Stomach smooth muscle (tissue), 2 donors: ENCODE results near the gene TPM2.

Experiments used
- H3K27ac ChIP-seq: one replicate; pipeline ENCODE4 v1.7.0; 2013; ENCODE audit warnings: mild to moderate bottlenecking, low read length, inconsistent platforms
- H3K27me3 ChIP-seq, 2 donors: one replicate each; pipeline ENCODE4 v1.7.0; 2013; ENCODE audit warnings: low read length in 2 of 2; ENCODE audit not compliant: insufficient read depth in 2 of 2, control insufficient read depth in 1 of 2
- H3K36me3 ChIP-seq, 2 donors: one replicate each; pipeline ENCODE4 v1.7.0; 2013; ENCODE audit warnings: low read length in 2 of 2; ENCODE audit not compliant: control insufficient read depth in 2 of 2, insufficient read depth in 2 of 2
- H3K4me1 ChIP-seq: one replicate; pipeline ENCODE4 v1.7.0; 2013; ENCODE audit warnings: low read length; ENCODE audit not compliant: control insufficient read depth, insufficient read depth
- H3K4me3 ChIP-seq, 2 donors: one replicate each; pipeline ENCODE4 v1.7.0; 2013; ENCODE audit warnings: low read length in 2 of 2
- H3K9ac ChIP-seq, 2 donors: one replicate each; pipeline ENCODE4 v1.7.0; 2013; ENCODE audit warnings: low read length in 2 of 2, mild to moderate bottlenecking in 1 of 2
- H3K9me3 ChIP-seq, 2 donors: one replicate each; pipeline ENCODE4 v1.7.0; 2013; ENCODE audit warnings: low read length in 2 of 2; ENCODE audit not compliant: control insufficient read depth in 2 of 2
- donor health status: healthy.
- donor health status: Pancreatic carcinoma.

The TPM2 gene

GRCh38 chr9:35717132-35717870 lies 27.6 kb upstream of the TPM2 start:
- Histone ChIP-seq H3K27ac (peak overlapping the region; percentile 25), H3K36me3 (peaks cover 94 to 97% of the 10 kb centered on the region in 2 donors), H3K4me1 (no peaks in the 10 kb centered on the region), H3K4me3 (no peak overlapping the region), H3K9me3 (no peaks in the 10 kb centered on the region), H3K9ac (no peak overlapping the region), H3K27me3 (no peaks in the 10 kb centered on the region)

GRCh38 chr9:35716230-35716629 lies 26.5 kb upstream of the TPM2 start:
- Histone ChIP-seq H3K36me3 (peaks cover 94 to 97% of the 10 kb centered on the region in 2 donors), H3K27ac (peak overlapping the region; percentile 25), H3K4me3 (no peak overlapping the region), H3K9ac (peak overlapping the region in 1 of 2 donors; percentile 1), H3K27me3 (no peaks in the 10 kb centered on the region), H3K4me1 (no peaks in the 10 kb centered on the region), H3K9me3 (no peaks in the 10 kb centered on the region)

- Histone ChIP-seq H3K4me3 (no peak overlapping the region), H3K27ac (peak overlapping the region; percentile 70), H3K9ac (no peak overlapping the region), H3K4me1 (no peaks in the 10 kb centered on the region), H3K36me3 (peaks cover 90 to 93% of the 10 kb centered on the region in 2 donors), H3K27me3 (no peaks in the 10 kb centered on the region), H3K9me3 (no peaks in the 10 kb centered on the region)
These were observed 25.0 kb upstream of the TPM2 start for GRCh38 chr9:35714579-35715252.

GRCh38 chr9:35714123-35714522 lies 24.4 kb upstream of the TPM2 start:
- H3K9me3 ChIP-seq = no peaks in the 10 kb centered on the region
- no peaks in the 10 kb centered on the region for H3K27me3 ChIP-seq
- no peaks in the 10 kb centered on the region for H3K4me1 ChIP-seq
- H3K9ac ChIP-seq = no peak overlapping the region
- H3K27ac ChIP-seq = peak overlapping the region; percentile 41
- peaks cover 87% of the 10 kb centered on the region in 2 donors for H3K36me3 ChIP-seq
- H3K4me3 ChIP-seq = no peak overlapping the region

- peaks cover 84 to 85% of the 10 kb centered on the region in 2 donors for H3K36me3 ChIP-seq
- H3K27ac ChIP-seq = peak overlapping the region; percentile 49
- no peak overlapping the region for H3K9ac ChIP-seq
- H3K4me1 ChIP-seq = no peaks in the 10 kb centered on the region
- no peaks in the 10 kb centered on the region for H3K27me3 ChIP-seq
- H3K4me3 ChIP-seq = no peak overlapping the region
- H3K9me3 ChIP-seq = no peaks in the 10 kb centered on the region
These were observed 23.9 kb upstream of the TPM2 start for GRCh38 chr9:35713578-35713977.

GRCh38 chr9:35712762-35713400 lies 23.2 kb upstream of the TPM2 start:
- Histone ChIP-seq H3K4me1 (no peaks in the 10 kb centered on the region), H3K4me3 (no peak overlapping the region), H3K27me3 (no peaks in the 10 kb centered on the region), H3K9me3 (no peaks in the 10 kb centered on the region), H3K9ac (no peak overlapping the region), H3K36me3 (peaks cover 83 to 85% of the 10 kb centered on the region in 2 donors), H3K27ac (peak overlapping the region; percentile 49)

- no peaks in the 10 kb centered on the region for H3K9me3 ChIP-seq
- H3K27me3 ChIP-seq = no peaks in the 10 kb centered on the region
- no peak overlapping the region for H3K9ac ChIP-seq
- H3K4me1 ChIP-seq = no peaks in the 10 kb centered on the region
- H3K4me3 ChIP-seq = no peak overlapping the region
- H3K36me3 ChIP-seq = peaks cover 83 to 85% of the 10 kb centered on the region in 2 donors
- peak overlapping the region; percentile 49 for H3K27ac ChIP-seq
These were observed 22.0 kb upstream of the TPM2 start for GRCh38 chr9:35711501-35712428.

- Histone ChIP-seq H3K36me3 (peaks cover 83 to 85% of the 10 kb centered on the region in 2 donors), H3K27me3 (no peaks in the 10 kb centered on the region), H3K9me3 (no peaks in the 10 kb centered on the region), H3K4me1 (no peaks in the 10 kb centered on the region), H3K4me3 (no peak overlapping the region), H3K9ac (no peak overlapping the region), H3K27ac (peak overlapping the region; percentile 49)
These were observed 21.2 kb upstream of the TPM2 start for GRCh38 chr9:35710818-35711500.

- no peaks in the 10 kb centered on the region for H3K27me3 ChIP-seq
- H3K9ac ChIP-seq = no peak overlapping the region
- peaks cover 87 to 88% of the 10 kb centered on the region in 2 donors for H3K36me3 ChIP-seq
- no peak overlapping the region for H3K4me3 ChIP-seq
- H3K27ac ChIP-seq = no peak overlapping the region
- H3K9me3 ChIP-seq = no peaks in the 10 kb centered on the region
- no peaks in the 10 kb centered on the region for H3K4me1 ChIP-seq
These were observed 18.4 kb upstream of the TPM2 start for GRCh38 chr9:35708146-35708545.

- H3K4me1 ChIP-seq = no peaks in the 10 kb centered on the region
- H3K27ac ChIP-seq = peak overlapping the region; percentile 53
- no peaks in the 10 kb centered on the region for H3K9me3 ChIP-seq
- no peak overlapping the region for H3K9ac ChIP-seq
- H3K4me3 ChIP-seq = no peak overlapping the region
- no peaks in the 10 kb centered on the region for H3K27me3 ChIP-seq
- peaks cover 85 to 86% of the 10 kb centered on the region in 2 donors for H3K36me3 ChIP-seq
These were observed 17.2 kb upstream of the TPM2 start for GRCh38 chr9:35706951-35707350.
